ENCODE results near the gene GLYATL2. TPM values are rescaled to one million over a fixed set of nuclear protein-coding genes. Genes with fewer than 3 reads are reported as not detected.

Gene GLYATL2
- total and polyA plus RNA-seq, 10 of the 15 experiments (the other 5 are each of a cell fraction or from before 2014, with no cell fraction given) = 0.13 to 0.97 (median 0.49) TPM

DNA sequence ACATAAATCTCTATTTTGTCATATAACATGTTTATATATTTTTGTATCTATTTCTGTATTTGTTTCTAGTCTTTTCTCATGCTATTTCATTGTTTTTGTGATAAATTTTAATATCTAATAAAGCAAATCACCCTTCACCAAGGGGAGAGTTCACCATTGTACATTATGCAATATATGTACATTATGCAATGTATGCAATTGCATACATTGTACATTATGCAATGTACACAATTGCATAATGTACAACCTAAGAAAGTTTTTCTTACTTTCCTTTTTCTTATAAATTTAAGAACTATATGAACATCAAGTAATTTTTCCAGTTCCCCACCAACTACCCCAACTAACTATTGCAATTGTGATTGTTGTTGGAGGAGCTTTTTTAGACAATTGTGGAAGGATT, 44.1 kb upstream of the GLYATL2 start:
- Histone ChIP-seq H3K27ac (ENCODE audit: control insufficient read depth, insufficient read depth) (no peak overlapping the region), H3K4me3 (no peak overlapping the region), H3K4me2 (ENCODE audit: control insufficient read depth, insufficient read depth) (no peak overlapping the region), H4K20me1 (ENCODE audit: control insufficient read depth, insufficient read depth) (no peaks in the 10 kb centered on the region), H3K9ac (ENCODE audit: control insufficient read depth, insufficient read depth, low read length) (no peak overlapping the region), H3K9me3 (replicated peaks; ENCODE audit: control insufficient read depth, insufficient read depth, low read length) (no peaks in the 10 kb centered on the region), H3K27me3 (replicated peaks in 1 of 2; ENCODE audit: control insufficient read depth in 2 of 2, insufficient read depth in 2 of 2, low read length in 1 of 2) (no peaks in the 10 kb centered on the region), H2AFZ (ENCODE audit: control insufficient read depth, low read depth, low read length) (no peak overlapping the region), H3K4me1 (ENCODE audit: control insufficient read depth, insufficient read depth, low read length) (no peaks in the 10 kb centered on the region), H3K79me2 (ENCODE audit: control insufficient read depth, insufficient read depth, low read length) (no peaks in the 10 kb centered on the region), H3K36me3 (ENCODE audit: control insufficient read depth in 2 of 2, insufficient read depth in 2 of 2, low read length in 1 of 2) (no peaks in the 10 kb centered on the region)
- in situ Hi-C loops (cut with MboI) = no loop called here
- ATAC-seq = no peak
- intact Hi-C loops (cut with micrococcal nuclease; ENCODE audit: unreplicated experiment) = no loop called here
- POLR2A ChIA-PET = no interaction called here
- DNase-seq (ENCODE audit: low read depth, low spot score) = no peak
- TF ChIP-seq MTA3 (IDR thresholded peaks at IDR 0.05; ENCODE audit: borderline replicate concordance, low read length) (no peak), SREBF1 (IDR thresholded peaks at IDR 0.05; ENCODE audit: low read length) (no peak), ETV6 (conservative IDR thresholded peaks at IDR 0.05 in 1 of 2, IDR thresholded peaks at IDR 0.05 in 1 of 2; ENCODE audit: borderline replicate concordance in 1 of 2, low read depth in 1 of 2) (no peak), MYB (IDR thresholded peaks at IDR 0.05; ENCODE audit: borderline replicate concordance, low read depth, low read length) (no peak), MYC (IDR thresholded peaks at IDR 0.05; ENCODE audit: insufficient read depth, insufficient read length, insufficient replicate concordance, low read length, severe bottlenecking) (no peak), SP1 (IDR thresholded peaks at IDR 0.05; ENCODE audit: low read depth, low read length) (no peak), CBX3 (IDR thresholded peaks at IDR 0.05; ENCODE audit: borderline replicate concordance, low read depth) (no peak), ZNF592 (IDR thresholded peaks at IDR 0.05) (no peak), JUND (IDR thresholded peaks at IDR 0.05; ENCODE audit: low read depth, low read length) (no peak), SIX5 (IDR thresholded peaks at IDR 0.05; ENCODE audit: low read depth, low read length, severe bottlenecking) (no peak)
- CTCF ChIA-PET = no interaction called here
- SMC1A ChIA-PET (ENCODE audit: uncharacterized antibody, unreplicated experiment) = no interaction called here
- RAD21 ChIA-PET (ENCODE audit: unreplicated experiment) = no interaction called here
- BruUV-seq (replicated peaks) = no TSS peak
- no peak for FAIRE-seq

Measured in GM12878 (cell line).